Adrenal gland (tissue), 19 donors: ENCODE results near the gene GSTO2. TPM values are rescaled to one million over a fixed set of nuclear protein-coding genes. Genes with fewer than 3 reads are reported as not detected.

Source experiments
- DNase-seq, 7 donors: peaks; one replicate each; pipeline ENCODE4 v3.0.0-alpha.2; 2019 to 2020
- H3K27ac ChIP-seq, 5 donors: fragments of 200-600 bp; sonication (generic) in 4 of 5; 1 replicate in 3 of 5; 2 replicates in 2 of 5; pipeline versions ENCODE4 v1.5.1 to v1.8.0; 2016 to 2020; ENCODE audit warnings: mild to moderate bottlenecking in 1 of 5
- H3K27me3 ChIP-seq: fragments of 200-600 bp; 2 replicates; pipeline ENCODE4 v1.8.0; 2021
- H3K36me3 ChIP-seq, 2 donors: fragments of 200-600 bp; replicated peaks in 1 of 2; 1 replicate in 1 of 2; 2 replicates in 1 of 2; pipeline versions ENCODE4 v1.5.1 to v1.8.0; 2018 to 2022
- H3K4me1 ChIP-seq, 2 donors: fragments of 200-600 bp; replicated peaks in 1 of 2; 1 replicate in 1 of 2; 2 replicates in 1 of 2; pipeline versions ENCODE4 v1.5.1 to v1.8.0; 2018 to 2021
- H3K4me3 ChIP-seq, 4 donors: fragments of 200-600 bp; sonication (generic) in 3 of 4; one replicate each; pipeline ENCODE4 v1.5.1; 2016 to 2018
- H3K9me3 ChIP-seq, 3 donors: fragments of 200-600 bp; sonication (generic) in 1 of 3; replicated peaks in 1 of 3; 1 replicate in 2 of 3; 2 replicates in 1 of 3; pipeline versions ENCODE4 v1.5.1 to v1.8.0; 2016 to 2021
- CTCF ChIP-seq, 6 experiments: fragments of 450-650 bp in 4 of 6; fragments of 200-600 bp in 2 of 6; sonication (generic) in 1 of 6; IDR thresholded peaks; 1 replicate in 5 of 6; 2 replicates in 1 of 6; pipeline versions ENCODE4 v1.5.1 to v1.8.0; 2016 to 2021; ENCODE audit warnings: antibody characterized with exemption in 6 of 6, mild to moderate bottlenecking in 2 of 6, moderate library complexity in 1 of 6
- POLR2A ChIP-seq, 2 donors: fragments of 450-650 bp; IDR thresholded peaks; one replicate each; pipeline ENCODE4 v1.6.1; 2017; ENCODE audit warnings: antibody characterized with exemption in 2 of 2, mild to moderate bottlenecking in 2 of 2, moderate library complexity in 1 of 2
- WGBS, 4 donors: extraction: QIAGEN DNeasy Blood & Tissue Kit in 2 of 4; methylation state at CpG; one replicate each; pipeline versions ENCODE4 v1.1.5 to v1.1.7; 2013 to 2017; 5-methylcytosine and 5-hydroxymethylcytosine counted together
- intact Hi-C, 2 donors: fragments of 100-400 bp; cut with DNase I; formaldehyde crosslinking; loops; one replicate each; pipeline versions ENCODE4 v1.14.1 to v1.15.0; 2022 to 2023
- long read RNA-seq, 10 donors: library from polyadenylated mRNA in 3 of 10; unstranded in 2 of 10; stranded (forward) in 1 of 10; transcript quantifications; one replicate each; pipeline ENCODE4 v2.0.0 and lab custom pipeline, GENCODE V29; 2021 to 2026
- polyA plus RNA-seq, 3 donors: library from polyadenylated mRNA; stranded (reverse); fragments of 200-250 nt in 2 of 3; fragments of 350-450 nt in 1 of 3; fragmentation: Illumina TruSeq in 1 of 3; extraction: RNeasy Lipid Tissue Mini Kit (QIAGEN cat#74804) in 1 of 3; gene quantifications; one replicate each; pipeline ENCODE4 v1.2.3, GENCODE V29; 2013 to 2014
- total RNA-seq, 9 donors: library from RNA; depleted of rRNA in 4 of 9; stranded (reverse); fragments of >200 nt in 4 of 9; fragments of 120-200 nt in 1 of 9; fragmentation: NEBNext Ultra II Directional in 1 of 9; extraction: Animal tissue kit (Norgen Biotek cat#: 25700) in 1 of 9; gene quantifications; one replicate each; pipeline versions ENCODE4 v1.1.0 to v1.2.4, GENCODE V29; 2013 to 2023
- donor health status: healthy with polysubstance abuse.
- donor health status: Bipolar disorder and iron deficiency.
- donor health status: DM: yes; HTN: yes; CAD: no.
- donor health status: DM: no; HTN: no; CAD: no.
- donor health status: DM: no; HTN: no; CAD: no.
- donor health status: DM: yes; HTN: yes; CAD: no.

Gene GSTO2
- total RNA-seq (10 to 100 TPM in 1 of 9 donors, 1 to 10 TPM in 8; 3.7 to 15.3 (median 6.8) TPM), polyA plus RNA-seq (10 to 100 TPM in 1 of 3 donors, 1 to 10 TPM in 2; 6.5 to 13.6 (median 7.9) TPM)
- long read RNA-seq, donor 1, full-length matches to known transcripts = 4 of 4 reads
- long read RNA-seq, donor 1, partial matches to known transcripts = 0 of 4 reads
- long read RNA-seq, donor 1, other reads (novel, unspliced or antisense) = 0 of 4 reads
- long read RNA-seq, donor 2, full-length matches to known transcripts = 3 of 3 reads
- long read RNA-seq, donor 2, partial matches to known transcripts = 0 of 3 reads
- long read RNA-seq, donor 2, other reads (novel, unspliced or antisense) = 0 of 3 reads
- long read RNA-seq, donor 3, full-length matches to known transcripts = 4 of 4 reads
- long read RNA-seq, donor 3, partial matches to known transcripts = 0 of 4 reads
- long read RNA-seq, donor 3, other reads (novel, unspliced or antisense) = 0 of 4 reads
- long read RNA-seq, donor 4, partial matches to known transcripts = 0 of 1 reads
- long read RNA-seq, donor 4, other reads (novel, unspliced or antisense) = 0 of 1 reads
- long read RNA-seq, donor 5, full-length matches to known transcripts = 3 of 7 reads
- long read RNA-seq, donor 5, partial matches to known transcripts = 1 of 7 reads
- long read RNA-seq, donor 5, other reads (novel, unspliced or antisense) = 3 of 7 reads
- long read RNA-seq, donor 6, full-length matches to known transcripts = 5 of 6 reads
- long read RNA-seq, donor 6, partial matches to known transcripts = 0 of 6 reads
- long read RNA-seq, donor 6, other reads (novel, unspliced or antisense) = 1 of 6 reads
- long read RNA-seq, donor 7, full-length matches to known transcripts = 1 of 1 reads
- long read RNA-seq, donor 7, partial matches to known transcripts = 0 of 1 reads
- long read RNA-seq, donor 7, other reads (novel, unspliced or antisense) = 0 of 1 reads
- long read RNA-seq, donor 8, full-length matches to known transcripts = 2 of 7 reads
- long read RNA-seq, donor 8, partial matches to known transcripts = 5 of 7 reads
- long read RNA-seq, donor 8, other reads (novel, unspliced or antisense) = 0 of 7 reads
- long read RNA-seq, donor 9, full-length matches to known transcripts = 1 of 1 reads
- long read RNA-seq, donor 9, partial matches to known transcripts = 0 of 1 reads
- long read RNA-seq, donor 9, other reads (novel, unspliced or antisense) = 0 of 1 reads
- long read RNA-seq, donor 10, full-length matches to known transcripts = 4 of 4 reads
- long read RNA-seq, donor 10, partial matches to known transcripts = 0 of 4 reads
- long read RNA-seq, donor 10, other reads (novel, unspliced or antisense) = 0 of 4 reads

GRCh38 chr10:104268713-104269645, at the start of gene GSTO2:
Gene GSTO2 (plus strand): TSS chr10:104269184. CDS start chr10:104274916, 5,732 bp downstream.
- intact Hi-C loops = no loop called here

GRCh38 chr10:104220522-104220921, 48.5 kb upstream of the GSTO2 start:
- intact Hi-C loops = no loop called here

More at GRCh38 chr10:104268713-104269645, at the start of gene GSTO2:
- Histone ChIP-seq H3K4me3 (peak within 1 kb of the TSS in 3 of 4 donors; percentile 89 to 91 (median 91)), H3K9me3 (no peaks in the 10 kb centered on the region), H3K27me3 (no peaks in the 10 kb centered on the region), H3K4me1 (peaks cover 13 to 27% of the 10 kb centered on the region in 2 donors), H3K27ac (peak within 1 kb of the TSS; percentile 82 to 98 (median 87)), H3K36me3 (peaks cover 0 to 37% of the 10 kb centered on the region in 2 donors)
- TF ChIP-seq CTCF (IDR thresholded peaks at IDR 0.05) (no peak), POLR2A (IDR thresholded peaks at IDR 0.05) (peak; percentile 74 to 86)
- 2 to 4% (median 3%) methylated on average over 28 to 59 of the region's 59 CpGs for WGBS, 4 donors
- peak; percentile 98 to 100 (median 100) for DNase-seq

GRCh38 chr10:104223304-104223703, 45.7 kb upstream of the GSTO2 start:
- Histone ChIP-seq H3K9me3 (no peaks in the 10 kb centered on the region), H3K4me3 (no peak overlapping the region), H3K27me3 (no peaks in the 10 kb centered on the region), H3K36me3 (no peaks in the 10 kb centered on the region), H3K27ac (no peak overlapping the region), H3K4me1 (no peaks in the 10 kb centered on the region)
- DNase-seq = no peak
- intact Hi-C loops = no loop called here
- TF ChIP-seq CTCF (IDR thresholded peaks at IDR 0.05) (no peak), POLR2A (IDR thresholded peaks at IDR 0.05) (no peak)

More at GRCh38 chr10:104220522-104220921, 48.5 kb upstream of the GSTO2 start:
- H3K4me3 ChIP-seq = no peak overlapping the region
- DNase-seq = no peak
- no peak for TF ChIP-seq CTCF (IDR thresholded peaks at IDR 0.05)
- TF ChIP-seq POLR2A (IDR thresholded peaks at IDR 0.05) = no peak
- no peaks in the 10 kb centered on the region for H3K9me3 ChIP-seq
- no peaks in the 10 kb centered on the region for H3K36me3 ChIP-seq
- no peak overlapping the region for H3K27ac ChIP-seq
- 78 to 85% (median 81%) methylated on average over 2 of the region's 2 CpGs for WGBS, 4 donors
- no peaks in the 10 kb centered on the region for H3K4me1 ChIP-seq
- H3K27me3 ChIP-seq = no peaks in the 10 kb centered on the region
